Stimulated activated effector memory CD8-positive, alpha-beta T cell treated with anti-CD3 and anti-CD28 coated beads, Interleukin-12 subunit alpha, Interleukin-12 subunit beta, amount 100 ng/mL, for 72 hours (primary cell): ENCODE data around the gene MYO7B.

Experiments used
- ATAC-seq: fragments of 150-1000 bp; cut with Tn5 transposase; 2 replicates; pipeline ENCODE4 v1.10.0; 2021
- DNase-seq, 2 donors: peaks; one replicate each; pipeline ENCODE4 v3.0.0; 2021 to 2022; ENCODE audit warnings: low spot score in 2 of 2
- H3K27ac Mint-ChIP-seq: one replicate; pipeline ENCODE4 v1.8.0; 2022; ENCODE audit warnings: mild to moderate bottlenecking, mixed read lengths
- H3K36me3 Mint-ChIP-seq: one replicate; pipeline ENCODE4 v1.8.0; 2022; ENCODE audit warnings: mild to moderate bottlenecking, mixed read lengths
- H3K4me1 Mint-ChIP-seq: one replicate; pipeline ENCODE4 v1.8.0; 2022; ENCODE audit warnings: mixed read lengths
- H3K4me3 Mint-ChIP-seq: one replicate; pipeline ENCODE4 v1.8.0; 2022; ENCODE audit warnings: mild to moderate bottlenecking, mixed read lengths
- H3K9me3 Mint-ChIP-seq: one replicate; pipeline ENCODE4 v1.8.0; 2022; ENCODE audit warnings: mixed read lengths

The MYO7B gene

DNA sequence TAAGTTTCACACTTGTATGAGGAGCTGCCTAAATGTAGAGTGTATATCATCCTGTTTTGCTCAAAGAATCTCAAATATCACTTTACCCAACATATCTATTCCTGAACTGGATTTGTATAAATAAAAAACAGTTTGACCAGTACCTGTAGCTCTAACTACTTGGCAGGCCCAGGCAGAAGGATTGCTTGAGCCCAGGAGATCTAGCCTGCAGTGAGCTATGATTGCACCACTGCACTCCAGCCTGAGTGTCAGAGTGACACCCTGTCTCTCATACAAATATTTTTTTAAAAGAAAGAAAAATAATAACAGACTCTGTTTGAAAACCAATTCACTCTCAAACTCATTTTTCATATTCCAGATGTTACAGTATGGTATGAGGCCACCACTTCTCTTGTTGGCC lies 147.6 kb downstream of the MYO7B start:
- peaks cover 6% of the 10 kb centered on the region for H3K4me1 Mint-ChIP-seq
- H3K4me3 Mint-ChIP-seq = no peak overlapping the region
- H3K27ac Mint-ChIP-seq = no peak overlapping the region
- ATAC-seq = no peak
- no peaks in the 10 kb centered on the region for H3K9me3 Mint-ChIP-seq
- no peaks in the 10 kb centered on the region for H3K36me3 Mint-ChIP-seq
- DNase-seq = no peak

DNA sequence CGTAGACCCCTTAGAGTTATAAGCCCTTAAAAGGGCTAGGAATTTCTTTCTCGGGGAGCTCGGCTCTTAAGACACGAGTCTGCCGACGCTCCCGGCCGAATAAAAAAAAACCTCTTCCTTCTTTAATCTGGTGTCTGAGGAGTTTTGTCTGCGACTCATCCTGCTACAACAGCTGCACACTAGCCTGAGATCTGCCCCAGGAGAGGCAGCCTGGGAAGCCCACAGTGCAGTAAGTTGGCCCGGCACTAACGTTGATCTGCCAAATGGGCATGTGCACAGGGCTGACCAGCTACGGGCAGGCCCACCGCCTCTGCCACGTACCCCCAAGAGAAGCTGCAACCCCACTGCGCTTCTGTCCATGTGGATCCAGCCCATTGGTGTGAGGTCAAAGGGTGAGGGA lies 148.3 kb downstream of the MYO7B start:
- Mint-ChIP-seq H3K4me1 (peaks cover 6% of the 10 kb centered on the region), H3K27ac (no peak overlapping the region), H3K4me3 (no peak overlapping the region), H3K9me3 (no peaks in the 10 kb centered on the region), H3K36me3 (no peaks in the 10 kb centered on the region)
- DNase-seq = no peak
- ATAC-seq = no peak

DNA sequence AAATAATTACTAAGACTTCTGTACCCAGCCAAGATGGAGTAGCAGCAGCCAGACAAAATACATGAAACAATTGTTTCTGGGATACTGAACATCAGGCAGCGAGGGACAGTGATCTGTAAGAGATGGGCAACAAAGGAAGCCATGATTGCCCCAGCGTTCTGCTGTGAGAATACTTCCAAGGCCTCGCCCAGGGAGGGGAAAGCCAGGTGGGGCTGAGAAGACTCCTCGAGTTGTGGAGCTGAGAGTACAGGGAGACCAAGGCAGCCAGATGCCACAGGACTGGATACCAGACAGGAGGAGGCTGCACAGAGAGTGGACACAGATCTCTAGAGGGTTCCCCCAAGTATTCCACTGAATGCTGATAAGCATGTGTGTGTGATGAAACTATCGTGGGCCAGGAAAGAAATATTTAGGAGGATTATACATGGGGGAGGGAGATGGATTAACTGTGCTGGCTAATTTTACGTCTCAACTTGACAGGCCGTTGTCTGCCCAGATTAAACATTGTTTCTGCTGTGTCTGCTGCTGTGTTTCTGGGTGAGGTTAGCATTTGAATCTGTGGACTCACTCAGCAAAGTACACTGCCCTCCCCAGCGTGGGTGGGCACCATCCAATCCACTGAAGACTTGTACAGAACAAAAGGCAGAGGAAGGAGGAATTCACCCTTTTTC lies 150.1 kb downstream of the MYO7B start:
- no peaks in the 10 kb centered on the region for H3K36me3 Mint-ChIP-seq
- ATAC-seq = no peak
- DNase-seq = no peak
- H3K9me3 Mint-ChIP-seq = no peaks in the 10 kb centered on the region
- H3K4me3 Mint-ChIP-seq = no peak overlapping the region
- H3K27ac Mint-ChIP-seq = no peak overlapping the region
- peaks cover 6% of the 10 kb centered on the region for H3K4me1 Mint-ChIP-seq
